Transverse colon (tissue), 4 donors: ENCODE data around the gene CSTA.

ENCODE experiments used
- EP300 ChIP-seq: sonication (generic); formaldehyde crosslinking; IDR thresholded peaks from one replicate; pipeline ENCODE4 v1.6.1; 2017; ENCODE audit warnings: antibody characterized with exemption, low read depth
- POLR2A ChIP-seq: fragments of 450-650 bp; IDR thresholded peaks from one replicate; pipeline ENCODE4 v1.6.1; 2016; ENCODE audit warnings: antibody characterized with exemption, mild to moderate bottlenecking, moderate library complexity
- POLR2AphosphoS5 ChIP-seq, 3 donors: sonication (generic); formaldehyde crosslinking; IDR thresholded peaks; one replicate each; pipeline ENCODE4 v1.6.1; 2016; ENCODE audit warnings: antibody characterized with exemption in 3 of 3
- TF ChIP-seq, protein P1 (sequence below), 5 experiments: fragments of 200-600 bp in 3 of 5; fragments of 450-650 bp in 2 of 5; sonication (generic) in 3 of 5; IDR thresholded peaks; 1 replicate in 2 of 5; 2 replicates in 3 of 5; pipeline ENCODE4 v1.5.1; 2016 to 2017; ENCODE audit warnings: antibody characterized with exemption in 5 of 5, inconsistent platforms in 3 of 5, mild to moderate bottlenecking in 2 of 5, moderate library complexity in 1 of 5

DNA sequence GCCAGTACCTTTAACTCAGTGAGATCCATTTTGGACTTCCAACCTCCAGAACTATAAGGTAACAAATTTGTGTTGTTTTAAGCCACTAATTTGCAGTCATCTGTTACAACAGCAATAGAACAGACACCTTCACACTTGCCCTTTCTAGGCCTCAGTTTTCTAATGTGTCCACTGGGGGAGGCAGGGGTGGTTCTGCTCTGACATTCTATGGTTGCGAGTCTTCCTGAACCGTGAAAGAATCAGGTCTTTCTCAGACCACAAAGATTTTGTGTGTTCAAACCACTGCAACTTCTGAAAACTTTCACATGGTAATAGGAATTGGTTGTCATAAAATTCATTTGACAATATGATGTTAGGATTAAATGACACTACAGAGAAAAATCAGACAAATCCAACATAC lies 26.8 kb upstream of the CSTA start:
- TF ChIP-seq EP300, result no peak
- TF ChIP-seq POLR2A, result no peak
- TF ChIP-seq, protein P1, sequence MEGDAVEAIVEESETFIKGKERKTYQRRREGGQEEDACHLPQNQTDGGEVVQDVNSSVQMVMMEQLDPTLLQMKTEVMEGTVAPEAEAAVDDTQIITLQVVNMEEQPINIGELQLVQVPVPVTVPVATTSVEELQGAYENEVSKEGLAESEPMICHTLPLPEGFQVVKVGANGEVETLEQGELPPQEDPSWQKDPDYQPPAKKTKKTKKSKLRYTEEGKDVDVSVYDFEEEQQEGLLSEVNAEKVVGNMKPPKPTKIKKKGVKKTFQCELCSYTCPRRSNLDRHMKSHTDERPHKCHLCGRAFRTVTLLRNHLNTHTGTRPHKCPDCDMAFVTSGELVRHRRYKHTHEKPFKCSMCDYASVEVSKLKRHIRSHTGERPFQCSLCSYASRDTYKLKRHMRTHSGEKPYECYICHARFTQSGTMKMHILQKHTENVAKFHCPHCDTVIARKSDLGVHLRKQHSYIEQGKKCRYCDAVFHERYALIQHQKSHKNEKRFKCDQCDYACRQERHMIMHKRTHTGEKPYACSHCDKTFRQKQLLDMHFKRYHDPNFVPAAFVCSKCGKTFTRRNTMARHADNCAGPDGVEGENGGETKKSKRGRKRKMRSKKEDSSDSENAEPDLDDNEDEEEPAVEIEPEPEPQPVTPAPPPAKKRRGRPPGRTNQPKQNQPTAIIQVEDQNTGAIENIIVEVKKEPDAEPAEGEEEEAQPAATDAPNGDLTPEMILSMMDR (IDR thresholded peaks at IDR 0.05), result no peak
- TF ChIP-seq POLR2AphosphoS5 (IDR thresholded peaks at IDR 0.05), result no peak
